Measurements from ENCODE around the gene TSPOAP1. TPM values are rescaled to one million over a fixed set of nuclear protein-coding genes. Genes with fewer than 3 reads are reported as not detected.

TSPOAP1 gene
- total RNA-seq, 1 experiment from 2014 or later, result 4.3 TPM

GRCh38 chr17:58357312-58358297 is 29.0 kb upstream of the TSPOAP1 start:
- Histone ChIP-seq H3K9ac (ENCODE audit: low read length) (no peak overlapping the region), H3K36me3 (ENCODE audit: low read depth, low read length) (no peaks in the 10 kb centered on the region), H3K9me2 (replicated peaks; ENCODE audit: low read length) (no peaks in the 10 kb centered on the region), H3F3A (ENCODE audit: low read length, unreplicated experiment) (no peaks in the 10 kb centered on the region), H3K4me3 (ENCODE audit: low read length) (no peak overlapping the region), H3K27ac (ENCODE audit: low read length) (no peak overlapping the region), H4K20me1 (ENCODE audit: low read length) (no peaks in the 10 kb centered on the region), H3K27me3 (ENCODE audit: low read length) (no peaks in the 10 kb centered on the region), H3K9me3 (ENCODE audit: low read length) (no peaks in the 10 kb centered on the region), H3K4me1 (ENCODE audit: insufficient read depth, low read length) (peaks cover 8% of the 10 kb centered on the region), H3K4me2 (ENCODE audit: low read length) (no peak overlapping the region), H3K79me2 (ENCODE audit: low read length) (no peaks in the 10 kb centered on the region), H2AFZ (ENCODE audit: low read length) (no peak overlapping the region)
- POLR2A ChIA-PET (ENCODE audit: unreplicated experiment), result no interaction called here
- BruUV-seq (replicated peaks), result no TSS peak
- intact Hi-C loops (cut with micrococcal nuclease), result loop anchor here (10.0 kb wide), 1 partner anchor 157 kb away; the partner anchor contains the start of gene MTMR4
- ATAC-seq, result no peak
- DNase-seq, result no peak
- CTCF ChIA-PET, result no interaction called here
- TF ChIP-seq EZH2 (IDR thresholded peaks at IDR 0.05; ENCODE audit: low read length, unreplicated experiment) (no peak), EZH2phosphoT487 (IDR thresholded peaks at IDR 0.05; ENCODE audit: borderline replicate concordance, low read length) (no peak), CTCF (conservative IDR thresholded peaks at IDR 0.05; ENCODE audit: low read depth, low read length) (no peak)

GRCh38 chr17:58356231-58356630 is 27.6 kb upstream of the TSPOAP1 start:
- CTCF ChIA-PET, result interaction anchor here (0.7 kb wide), 1 partner anchor 693 kb away, joined by 6 read pairs; no protein-coding TSS in a partner anchor
- intact Hi-C loops (cut with micrococcal nuclease), result loop anchor here (10.0 kb wide), 1 partner anchor 159 kb away; the partner anchor contains the start of gene MTMR4

More at GRCh38 chr17:58356231-58356630, 27.6 kb upstream of the TSPOAP1 start:
- Histone ChIP-seq H3K9me2 (replicated peaks; ENCODE audit: low read length) (no peaks in the 10 kb centered on the region), H3K4me1 (ENCODE audit: insufficient read depth, low read length) (peaks cover 10% of the 10 kb centered on the region), H3K9ac (ENCODE audit: low read length) (no peak overlapping the region), H3K9me3 (ENCODE audit: low read length) (no peaks in the 10 kb centered on the region), H3K79me2 (ENCODE audit: low read length) (peaks cover 8% of the 10 kb centered on the region), H3K36me3 (ENCODE audit: low read depth, low read length) (no peaks in the 10 kb centered on the region), H2AFZ (ENCODE audit: low read length) (no peak overlapping the region), H4K20me1 (ENCODE audit: low read length) (no peaks in the 10 kb centered on the region), H3K27ac (ENCODE audit: low read length) (no peak overlapping the region), H3K4me2 (ENCODE audit: low read length) (no peak overlapping the region), H3K4me3 (ENCODE audit: low read length) (no peak overlapping the region), H3K27me3 (ENCODE audit: low read length) (no peaks in the 10 kb centered on the region), H3F3A (ENCODE audit: low read length, unreplicated experiment) (no peaks in the 10 kb centered on the region)
- ATAC-seq (no peak), DNase-seq (no peak)
- TF ChIP-seq CTCF (conservative IDR thresholded peaks at IDR 0.05; ENCODE audit: low read depth, low read length) (no peak), EZH2 (IDR thresholded peaks at IDR 0.05; ENCODE audit: low read length, unreplicated experiment) (no peak), EZH2phosphoT487 (IDR thresholded peaks at IDR 0.05; ENCODE audit: borderline replicate concordance, low read length) (no peak)
- POLR2A ChIA-PET (ENCODE audit: unreplicated experiment), result no interaction called here
- BruUV-seq (replicated peaks), result no TSS peak

All from PC-3 (cell line).